ENCODE data around the gene QRICH1.

GRCh38 chr3:49032646-49033304 lies 61.1 kb downstream of the QRICH1 start:
- no peak for TF ChIP-seq ATF3 (IDR thresholded peaks at IDR 0.05; ENCODE audit: borderline replicate concordance, extremely low read depth, low read depth, low read length)
- no peak for TF ChIP-seq DPF2 (IDR thresholded peaks at IDR 0.05)
- no peak for TF ChIP-seq CUX1 (IDR thresholded peaks at IDR 0.05; ENCODE audit: insufficient replicate concordance, low read depth, low read length)
- no peak for TF ChIP-seq MXI1 (IDR thresholded peaks at IDR 0.05; ENCODE audit: low read depth, low read length)
- TF ChIP-seq ZBTB33 (IDR thresholded peaks at IDR 0.05), result no peak
- TF ChIP-seq EZH2 (IDR thresholded peaks at IDR 0.05; ENCODE audit: borderline replicate concordance, control insufficient read depth, low read depth, low read length), result no peak
- no peak for TF ChIP-seq CTCF (IDR thresholded peaks at IDR 0.05 in 2 of 3, conservative IDR thresholded peaks at IDR 0.05 in 1 of 3; ENCODE audit: control insufficient read depth in 2 of 3, extremely low read depth in 1 of 3, insufficient read depth in 1 of 3, low read depth in 3 of 3, low read length in 3 of 3)
- no peak for TF ChIP-seq ZZZ3 (IDR thresholded peaks at IDR 0.05; ENCODE audit: control insufficient read depth, insufficient read length, low read depth)
- TF ChIP-seq JUND (IDR thresholded peaks at IDR 0.05; ENCODE audit: low read depth, low read length), result no peak
- no peak for TF ChIP-seq SIN3A (IDR thresholded peaks at IDR 0.05; ENCODE audit: low read depth, low read length)
